Effector memory CD4-positive, alpha-beta T cell (primary cell): ENCODE data around the gene AP4B1.

ENCODE experiments used
- DNase-seq, 3 donors: peaks; one replicate each; pipeline ENCODE4 v3.0.0-alpha.2; 2020
- H3K27ac ChIP-seq: 2 replicates; pipeline ENCODE4 v1.7.0; 2013; ENCODE audit warnings: mild to moderate bottlenecking, low read length, moderate library complexity; ENCODE audit not compliant: insufficient read depth, poor library complexity, severe bottlenecking
- H3K27me3 ChIP-seq: replicated peaks from 2 replicates; pipeline ENCODE4 v1.7.0; 2013; ENCODE audit warnings: mild to moderate bottlenecking, low read length; ENCODE audit not compliant: insufficient read depth, control insufficient read depth, poor library complexity, severe bottlenecking
- H3K36me3 ChIP-seq: 2 replicates; pipeline ENCODE4 v1.7.0; 2013; ENCODE audit warnings: mild to moderate bottlenecking, low read length, moderate library complexity; ENCODE audit not compliant: control insufficient read depth, insufficient read depth
- H3K4me1 ChIP-seq: 2 replicates; pipeline ENCODE4 v1.7.0; 2013; ENCODE audit warnings: low read length, mild to moderate bottlenecking; ENCODE audit not compliant: control insufficient read depth, insufficient read depth, poor library complexity, severe bottlenecking
- H3K4me3 ChIP-seq: 2 replicates; pipeline ENCODE4 v1.7.0; 2013; ENCODE audit warnings: low read length, low read depth, mild to moderate bottlenecking; ENCODE audit not compliant: insufficient read depth, poor library complexity, severe bottlenecking
- H3K9me3 ChIP-seq: 2 replicates; pipeline ENCODE4 v1.7.0; 2013; ENCODE audit warnings: mild to moderate bottlenecking, low read length, moderate library complexity; ENCODE audit not compliant: control insufficient read depth

AP4B1 gene

GRCh38 chr1:113879739-113880038, 24.9 kb downstream of the AP4B1 start:
- no peak for DNase-seq
- H3K4me1 ChIP-seq, result peaks cover 15% of the 10 kb centered on the region

GRCh38 chr1:113876176-113876575, 28.4 kb downstream of the AP4B1 start:
- Histone ChIP-seq H3K27me3 (no peaks in the 10 kb centered on the region), H3K9me3 (no peaks in the 10 kb centered on the region), H3K36me3 (no peaks in the 10 kb centered on the region), H3K4me1 (peaks cover 37% of the 10 kb centered on the region), H3K4me3 (no peak overlapping the region), H3K27ac (no peak overlapping the region)
- no peak for DNase-seq

More at GRCh38 chr1:113879739-113880038, 24.9 kb downstream of the AP4B1 start:
- Histone ChIP-seq H3K4me3 (no peak overlapping the region), H3K36me3 (no peaks in the 10 kb centered on the region), H3K9me3 (no peaks in the 10 kb centered on the region), H3K27ac (no peak overlapping the region), H3K27me3 (no peaks in the 10 kb centered on the region)

- Histone ChIP-seq H3K27me3 (no peaks in the 10 kb centered on the region), H3K4me1 (peaks cover 38% of the 10 kb centered on the region), H3K27ac (no peak overlapping the region), H3K4me3 (no peak overlapping the region), H3K36me3 (no peaks in the 10 kb centered on the region), H3K9me3 (no peaks in the 10 kb centered on the region)
- DNase-seq, result no peak
Measured at GRCh38 chr1:113875714-113876113, 28.9 kb downstream of the AP4B1 start.

- Histone ChIP-seq H3K9me3 (no peaks in the 10 kb centered on the region), H3K36me3 (no peaks in the 10 kb centered on the region), H3K27ac (no peak overlapping the region), H3K4me1 (peaks cover 36% of the 10 kb centered on the region), H3K27me3 (no peaks in the 10 kb centered on the region), H3K4me3 (no peak overlapping the region)
- no peak for DNase-seq
Measured at GRCh38 chr1:113874012-113874879, 30.4 kb downstream of the AP4B1 start.

- Histone ChIP-seq H3K4me1 (peaks cover 39% of the 10 kb centered on the region), H3K4me3 (peak overlapping the region; percentile 30), H3K27me3 (no peaks in the 10 kb centered on the region), H3K9me3 (no peaks in the 10 kb centered on the region), H3K27ac (peak overlapping the region; percentile 78), H3K36me3 (no peaks in the 10 kb centered on the region)
- DNase-seq, result no peak
Measured at GRCh38 chr1:113872219-113872935, 32.2 kb downstream of the AP4B1 start.

- Histone ChIP-seq H3K36me3 (no peaks in the 10 kb centered on the region), H3K4me3 (peak within 1 kb of the TSS; percentile 43), H3K9me3 (no peaks in the 10 kb centered on the region), H3K4me1 (peaks cover 43% of the 10 kb centered on the region), H3K27me3 (no peaks in the 10 kb centered on the region), H3K27ac (peak within 1 kb of the TSS; percentile 78)
- peak; percentile 72 to 76 (median 74) for DNase-seq
Measured at GRCh38 chr1:113871597-113872113, 32.9 kb downstream of the AP4B1 start, which contains the start of gene PTPN22. PTPN22 (minus strand) TSS chr1:113871712.

GRCh38 chr1:113870778-113871177, 33.8 kb downstream of the AP4B1 start:
- peak overlapping the region; percentile 78 for H3K27ac ChIP-seq
- H3K36me3 ChIP-seq, result no peaks in the 10 kb centered on the region
- peaks cover 43% of the 10 kb centered on the region for H3K4me1 ChIP-seq
- no peak for DNase-seq
- no peaks in the 10 kb centered on the region for H3K9me3 ChIP-seq
- no peaks in the 10 kb centered on the region for H3K27me3 ChIP-seq
- H3K4me3 ChIP-seq, result peak overlapping the region; percentile 43

GRCh38 chr1:113868387-113869083, 36.1 kb downstream of the AP4B1 start:
- Histone ChIP-seq H3K36me3 (no peaks in the 10 kb centered on the region), H3K4me3 (no peak overlapping the region), H3K27me3 (no peaks in the 10 kb centered on the region), H3K27ac (no peak overlapping the region), H3K9me3 (no peaks in the 10 kb centered on the region), H3K4me1 (peaks cover 29% of the 10 kb centered on the region)
- no peak for DNase-seq

- no peaks in the 10 kb centered on the region for H3K4me1 ChIP-seq
Measured at GRCh38 chr1:113861641-113862040, 43.0 kb downstream of the AP4B1 start.

More at GRCh38 chr1:113861641-113862040, 43.0 kb downstream of the AP4B1 start:
- Histone ChIP-seq H3K27me3 (no peaks in the 10 kb centered on the region), H3K27ac (no peak overlapping the region), H3K9me3 (no peaks in the 10 kb centered on the region), H3K4me3 (no peak overlapping the region), H3K36me3 (peaks cover 11% of the 10 kb centered on the region)
- DNase-seq, result no peak
